GM23248 (cell line): ENCODE data around the gene NF1. TPM values are rescaled to one million over a fixed set of nuclear protein-coding genes. Genes with fewer than 3 reads are reported as not detected.

ENCODE experiments used
- DNase-seq: peaks from one replicate; pipeline ENCODE4 v3.0.0-alpha.2; 2015
- H2AFZ ChIP-seq: fragments of 200-600 bp; sonication (generic); 2 replicates; pipeline ENCODE4 v1.6.1; 2016; ENCODE audit warnings: antibody characterized with exemption
- H3F3A ChIP-seq: fragments of 200-600 bp; sonication (generic); 2 replicates; pipeline ENCODE4 v1.6.1; 2016; ENCODE audit warnings: mild to moderate bottlenecking, antibody characterized with exemption, mixed run types; ENCODE audit not compliant: insufficient read depth
- H3K27ac ChIP-seq: fragments of 200-600 bp; sonication (generic); 2 replicates; pipeline ENCODE4 v1.5.1; 2016; ENCODE audit warnings: mild to moderate bottlenecking
- H3K27me3 ChIP-seq: fragments of 200-600 bp; sonication (generic); replicated peaks from 2 replicates; pipeline ENCODE4 v1.6.1; 2016; ENCODE audit warnings: mild to moderate bottlenecking; ENCODE audit not compliant: insufficient read depth
- H3K36me3 ChIP-seq: fragments of 200-600 bp; sonication (generic); 2 replicates; pipeline ENCODE4 v1.6.1; 2016; ENCODE audit warnings: low read depth, mild to moderate bottlenecking
- H3K4me1 ChIP-seq: fragments of 200-600 bp; sonication (generic); 2 replicates; pipeline ENCODE4 v1.6.1; 2016; ENCODE audit warnings: mild to moderate bottlenecking; ENCODE audit not compliant: insufficient read depth
- H3K4me2 ChIP-seq: fragments of 200-600 bp; sonication (generic); one replicate; pipeline ENCODE4 v1.6.1; 2016; ENCODE audit warnings: mild to moderate bottlenecking; ENCODE audit not compliant: unreplicated experiment
- H3K4me3 ChIP-seq: fragments of 200-600 bp; sonication (generic); 2 replicates; pipeline ENCODE4 v1.5.1; 2016; ENCODE audit warnings: mild to moderate bottlenecking
- H3K79me2 ChIP-seq: fragments of 200-600 bp; sonication (generic); 2 replicates; pipeline ENCODE4 v1.6.1; 2016; ENCODE audit warnings: mild to moderate bottlenecking; ENCODE audit not compliant: insufficient read depth
- H3K9ac ChIP-seq: fragments of 200-600 bp; sonication (generic); 2 replicates; pipeline ENCODE4 v1.6.1; 2016; ENCODE audit warnings: mild to moderate bottlenecking
- H3K9me2 ChIP-seq: fragments of 200-600 bp; sonication (generic); 2 replicates; pipeline ENCODE4 v1.6.1; 2016; ENCODE audit warnings: mixed run types, mild to moderate bottlenecking, moderate library complexity; ENCODE audit not compliant: insufficient read depth
- H3K9me3 ChIP-seq: fragments of 200-600 bp; sonication (generic); one replicate; pipeline ENCODE4 v1.6.1; 2017; ENCODE audit warnings: low read depth
- H4K20me1 ChIP-seq: fragments of 200-600 bp; sonication (generic); 2 replicates; pipeline ENCODE4 v1.6.0; 2016; ENCODE audit not compliant: insufficient read depth
- EZH2 ChIP-seq: fragments of 200-600 bp; sonication (generic); IDR thresholded peaks from 2 replicates; pipeline ENCODE4 v1.6.1; 2018; ENCODE audit warnings: antibody characterized with exemption, mild to moderate bottlenecking; ENCODE audit not compliant: insufficient read depth, poor library complexity, severe bottlenecking
- EZH2phosphoT487 ChIP-seq: fragments of 200-600 bp; sonication (generic); IDR thresholded peaks from 2 replicates; pipeline ENCODE4 v1.6.1; 2018; ENCODE audit warnings: antibody characterized with exemption, moderate library complexity, mild to moderate bottlenecking, low read depth; ENCODE audit not compliant: insufficient read depth
- WGBS, 2 experiments: methylation state at CpG; one replicate each; pipeline ENCODE4 v1.1.6; 2015 to 2017; ENCODE audit warnings: low lambda C conversion rate in 2 of 2, low coverage in 1 of 2; ENCODE audit errors: missing lambda C conversion rate in 2 of 2; 5-methylcytosine and 5-hydroxymethylcytosine counted together
- in situ Hi-C: fragments of 300-500 bp; cut with MboI; formaldehyde crosslinking; loops from 2 replicates; pipeline ENCODE4 v1.15.0; 2020
- polyA plus RNA-seq: library from polyadenylated mRNA; unstranded; fragments of >200 nt; fragmentation: Nextera tagmentation; extraction: Ambion mirVana; gene quantifications from 2 replicates; pipeline ENCODE4 v1.2.1, GENCODE V29; 2016
- total RNA-seq: library from RNA; depleted of rRNA; stranded (reverse); fragments of >200 nt; shearing (Covaris generic); gene quantifications from 2 replicates; pipeline ENCODE4 v1.2.3, GENCODE V29; 2014

The NF1 gene
- total and polyA plus RNA-seq, 2 experiments from 2014 or later: 6.1 to 24.4 TPM

DNA sequence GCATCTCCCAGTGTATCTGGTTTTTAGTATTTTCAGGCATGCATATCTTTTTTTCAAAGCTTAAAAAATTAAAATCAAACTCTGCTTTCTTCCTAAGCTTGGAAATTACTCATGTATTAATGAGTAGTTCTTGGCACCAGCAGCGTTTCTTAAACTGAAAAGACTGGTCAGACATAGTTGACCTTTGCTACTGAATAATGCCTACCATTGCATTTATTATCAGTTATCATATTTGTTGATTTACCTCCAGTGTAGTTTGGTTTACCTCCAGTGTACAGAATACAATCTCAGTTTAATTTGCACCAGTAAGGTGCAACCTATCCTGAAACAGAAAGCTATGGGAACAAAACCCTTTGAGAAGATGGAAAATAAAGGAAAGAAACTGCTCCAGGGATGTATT lies 261.2 kb downstream of the NF1 start:
- H3F3A ChIP-seq: no peaks in the 10 kb centered on the region
- in situ Hi-C loops: loop anchor here (25.0 kb wide), 1 partner anchor 344 kb away; no protein-coding TSS in a partner anchor
- no peaks in the 10 kb centered on the region for H3K27me3 ChIP-seq
- no peak overlapping the region for H3K4me2 ChIP-seq
- peak; percentile 3 for DNase-seq
- WGBS, 2 experiments: 27 to 49% methylated on average over 1 of the region's 1 CpG
- no peaks in the 10 kb centered on the region for H3K9me3 ChIP-seq
- no peaks in the 10 kb centered on the region for H4K20me1 ChIP-seq
- H3K4me3 ChIP-seq: no peak overlapping the region
- no peaks in the 10 kb centered on the region for H3K4me1 ChIP-seq
- no peak overlapping the region for H3K27ac ChIP-seq
- no peak overlapping the region for H2AFZ ChIP-seq
- TF ChIP-seq EZH2 (no peak), EZH2phosphoT487 (no peak)
- no peaks in the 10 kb centered on the region for H3K79me2 ChIP-seq
- H3K9me2 ChIP-seq: no peaks in the 10 kb centered on the region
- peaks cover 68% of the 10 kb centered on the region for H3K36me3 ChIP-seq
- H3K9ac ChIP-seq: no peak overlapping the region

DNA sequence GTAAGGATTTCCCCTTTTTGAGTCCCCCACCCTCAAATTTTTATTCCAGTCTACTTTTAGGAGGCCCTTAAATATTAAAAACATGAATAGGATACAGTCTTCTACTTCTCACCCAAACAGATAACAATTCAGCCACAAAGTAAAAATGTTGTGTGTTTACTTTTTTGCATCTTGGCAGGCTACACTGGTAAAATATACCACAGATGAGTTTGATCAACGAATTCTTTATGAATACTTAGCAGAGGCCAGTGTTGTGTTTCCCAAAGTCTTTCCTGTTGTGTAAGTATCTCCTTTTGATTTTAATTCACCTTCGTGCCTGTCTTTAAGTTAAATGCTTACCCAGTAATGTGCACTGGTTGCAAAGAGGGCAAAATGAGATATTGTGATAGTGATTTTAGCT lies 262.3 kb downstream of the NF1 start:
- H3K27ac ChIP-seq: no peak overlapping the region
- no peak overlapping the region for H3K4me2 ChIP-seq
- H3K27me3 ChIP-seq: no peaks in the 10 kb centered on the region
- H3K4me3 ChIP-seq: no peak overlapping the region
- no peaks in the 10 kb centered on the region for H3K9me2 ChIP-seq
- H3K36me3 ChIP-seq: peaks cover 68% of the 10 kb centered on the region
- no peak for DNase-seq
- H3K9me3 ChIP-seq: no peaks in the 10 kb centered on the region
- H2AFZ ChIP-seq: no peak overlapping the region
- no peaks in the 10 kb centered on the region for H3K4me1 ChIP-seq
- WGBS, 2 experiments: 34 to 46% methylated on average over 2 of the region's 2 CpGs
- no peaks in the 10 kb centered on the region for H3K79me2 ChIP-seq
- H3F3A ChIP-seq: no peaks in the 10 kb centered on the region
- TF ChIP-seq EZH2phosphoT487 (no peak), EZH2 (no peak)
- in situ Hi-C loops: loop anchor here (25.0 kb wide), 1 partner anchor 345 kb away; no protein-coding TSS in a partner anchor
- no peak overlapping the region for H3K9ac ChIP-seq
- no peaks in the 10 kb centered on the region for H4K20me1 ChIP-seq

DNA sequence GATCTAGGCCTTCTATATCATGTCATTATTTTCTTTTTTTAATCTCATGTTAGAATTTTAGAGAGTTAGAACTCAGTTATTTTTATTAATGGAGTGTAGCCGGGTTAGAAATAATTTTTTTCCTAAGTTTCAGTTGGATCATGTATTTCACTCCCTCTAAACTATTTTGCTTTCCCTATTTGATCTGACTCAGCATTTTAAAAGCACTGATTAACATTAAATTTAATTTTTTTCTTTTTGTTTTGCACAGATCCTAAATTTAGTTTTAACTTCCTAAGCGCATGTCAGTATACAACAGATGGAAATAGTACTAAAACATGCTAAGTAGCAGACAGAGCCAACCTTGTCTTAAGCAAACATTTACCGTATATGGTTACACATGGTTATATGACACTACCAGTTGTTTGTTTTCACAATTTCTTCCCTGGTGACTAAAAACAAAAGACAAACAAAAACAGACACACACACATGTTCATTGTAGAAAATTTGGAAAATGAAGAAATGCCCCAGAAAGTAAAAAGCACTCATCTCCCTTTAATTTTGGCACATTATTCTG lies 263.1 kb downstream of the NF1 start:
- Histone ChIP-seq H3K27ac (no peak overlapping the region), H3K9ac (no peak overlapping the region), H3K9me3 (no peaks in the 10 kb centered on the region), H3K9me2 (no peaks in the 10 kb centered on the region), H3K4me3 (no peak overlapping the region), H3K27me3 (no peaks in the 10 kb centered on the region), H4K20me1 (no peaks in the 10 kb centered on the region), H3K4me2 (no peak overlapping the region), H3K4me1 (no peaks in the 10 kb centered on the region), H3K79me2 (no peaks in the 10 kb centered on the region), H2AFZ (no peak overlapping the region), H3F3A (no peaks in the 10 kb centered on the region), H3K36me3 (peaks cover 63% of the 10 kb centered on the region)
- in situ Hi-C loops: loop anchor here (25.0 kb wide), 1 partner anchor 346 kb away; no protein-coding TSS in a partner anchor
- 72 to 78% methylated on average over 3 of the region's 3 CpGs for WGBS, 2 experiments
- TF ChIP-seq EZH2: no peak
- no peak for TF ChIP-seq EZH2phosphoT487
- no peak for DNase-seq

DNA sequence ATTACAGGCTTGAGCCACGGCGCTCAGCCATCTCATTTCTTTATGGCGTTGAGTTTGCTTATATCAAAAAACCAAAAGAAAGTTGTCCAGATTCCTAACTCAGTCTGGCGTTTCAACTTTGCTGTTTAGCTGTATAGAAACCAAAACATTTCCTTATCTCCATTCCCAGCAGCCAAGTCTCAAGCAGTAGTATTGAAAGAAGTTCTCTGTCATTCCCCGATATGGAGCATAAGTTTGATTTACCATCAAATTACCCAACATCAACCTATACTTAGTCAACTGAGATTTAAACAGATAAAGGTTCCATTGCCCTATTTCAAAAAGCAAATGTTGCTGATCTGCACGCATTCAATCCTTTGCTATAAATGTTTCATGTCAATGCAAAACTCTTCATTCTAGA lies 269.2 kb downstream of the NF1 start:
- DNase-seq: no peak
- peaks cover 24% of the 10 kb centered on the region for H3K36me3 ChIP-seq

DNA sequence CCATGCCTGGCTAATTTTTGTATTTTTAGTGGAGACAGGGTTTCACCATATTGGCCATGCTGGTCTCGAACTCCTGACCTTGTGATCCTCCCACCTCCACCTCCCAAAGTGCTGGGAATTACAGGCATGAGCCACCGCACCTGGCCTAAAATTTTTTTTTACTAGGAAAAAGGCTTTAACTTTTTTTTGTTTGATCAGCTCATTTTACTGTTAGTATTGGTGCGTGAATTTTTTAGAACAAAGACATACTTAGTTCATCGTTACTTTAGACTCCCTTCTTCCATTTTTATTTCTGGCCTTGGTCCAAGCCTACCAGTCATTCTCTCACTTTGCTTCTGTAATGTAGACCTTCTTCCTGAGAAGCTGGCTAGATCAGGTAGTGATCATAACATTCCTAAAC lies 271.3 kb downstream of the NF1 start:
- Histone ChIP-seq H3K9ac (no peak overlapping the region), H3K9me3 (no peaks in the 10 kb centered on the region), H3K79me2 (no peaks in the 10 kb centered on the region), H3K27ac (no peak overlapping the region), H3K4me1 (peaks cover 2% of the 10 kb centered on the region), H3K36me3 (peaks cover 9% of the 10 kb centered on the region), H3K27me3 (no peaks in the 10 kb centered on the region), H3K9me2 (no peaks in the 10 kb centered on the region), H2AFZ (no peak overlapping the region), H4K20me1 (no peaks in the 10 kb centered on the region), H3K4me3 (no peak overlapping the region), H3K4me2 (no peak overlapping the region), H3F3A (peaks cover 7% of the 10 kb centered on the region)
- in situ Hi-C loops: loop anchor here (25.0 kb wide), 1 partner anchor 354 kb away; no protein-coding TSS in a partner anchor
- TF ChIP-seq EZH2phosphoT487 (no peak), EZH2 (no peak)
- no peak for DNase-seq
- WGBS, 2 experiments: 94 to 95% methylated on average over 4 of the region's 4 CpGs

More for the DNA sequence above, 269.2 kb downstream of the NF1 start:
- TF ChIP-seq EZH2: no peak
- Histone ChIP-seq H4K20me1 (no peaks in the 10 kb centered on the region), H3F3A (no peaks in the 10 kb centered on the region), H3K9me2 (no peaks in the 10 kb centered on the region), H3K9me3 (no peaks in the 10 kb centered on the region), H3K27ac (no peak overlapping the region), H3K27me3 (no peaks in the 10 kb centered on the region), H3K4me1 (no peaks in the 10 kb centered on the region), H3K4me2 (no peak overlapping the region), H2AFZ (no peak overlapping the region), H3K9ac (no peak overlapping the region), H3K4me3 (no peak overlapping the region), H3K79me2 (no peaks in the 10 kb centered on the region)
- WGBS, 2 experiments: 97 to 98% methylated on average over 6 of the region's 6 CpGs
- in situ Hi-C loops: loop anchor here (25.0 kb wide), 1 partner anchor 352 kb away; no protein-coding TSS in a partner anchor
